Measurements from ENCODE around the gene PDCD7. TPM values are rescaled to one million over a fixed set of nuclear protein-coding genes. Genes with fewer than 3 reads are reported as not detected.
"Not testable (repeated sequence)": the region's sequence is repeated elsewhere in the genome, so short reads cannot be mapped to it uniquely, and the experiment has no call there.

PDCD7 gene
- total RNA-seq, 1 donor from 2014 or later, result 15.8 TPM

GRCh38 chr15:65081270-65081669 is 52.3 kb downstream of the PDCD7 start:
- DNase-seq (peak; percentile 52), ATAC-seq (peak; percentile 64)
- intact Hi-C loops (cut with micrococcal nuclease), result no loop called here

GRCh38 chr15:65079580-65079979 is 54.0 kb downstream of the PDCD7 start:
- intact Hi-C loops (cut with micrococcal nuclease), result no loop called here
- DNase-seq, result no peak

GRCh38 chr15:65077981-65078352 is 55.6 kb downstream of the PDCD7 start:
- ATAC-seq (peak; percentile 60), DNase-seq (peak; percentile 87)
- intact Hi-C loops (cut with micrococcal nuclease), result no loop called here

More at GRCh38 chr15:65079580-65079979, 54.0 kb downstream of the PDCD7 start:
- no peak for ATAC-seq

- DNase-seq, result no peak
- intact Hi-C loops (cut with micrococcal nuclease), result no loop called here
- no peak for ATAC-seq
These were observed 56.2 kb downstream of the PDCD7 start for GRCh38 chr15:65077291-65077980.

GRCh38 chr15:65076486-65077290 is 56.9 kb downstream of the PDCD7 start, which contains the start of gene KBTBD13:
KBTBD13 (plus strand) TSS chr15:65076746; CDS start chr15:65076816, 70 bp downstream.
- intact Hi-C loops (cut with micrococcal nuclease), result no loop called here
- DNase-seq (peak; percentile 67), ATAC-seq (peak; percentile 79)

- DNase-seq; ATAC-seq; intact Hi-C loops (cut with micrococcal nuclease): not testable (repeated sequence)
These were observed 57.8 kb downstream of the PDCD7 start for GRCh38 chr15:65075607-65076395.

GRCh38 chr15:65074946-65075345 is 58.7 kb downstream of the PDCD7 start:
- DNase-seq; intact Hi-C loops (cut with micrococcal nuclease); ATAC-seq: not testable (repeated sequence)

GRCh38 chr15:65072617-65073016 is 61.0 kb downstream of the PDCD7 start:
- intact Hi-C loops (cut with micrococcal nuclease), result no loop called here
- no peak for DNase-seq
- ATAC-seq, result no peak

- ATAC-seq, result peak; percentile 30
- intact Hi-C loops (cut with micrococcal nuclease), result no loop called here
- DNase-seq, result peak; percentile 58
These were observed 61.6 kb downstream of the PDCD7 start for GRCh38 chr15:65072027-65072426.

- peak; percentile 69 for ATAC-seq
- peak; percentile 82 for DNase-seq
- intact Hi-C loops (cut with micrococcal nuclease), result no loop called here
These were observed 62.2 kb downstream of the PDCD7 start for GRCh38 chr15:65071381-65071811.

GRCh38 chr15:65069779-65070546 is 63.6 kb downstream of the PDCD7 start:
- DNase-seq (peak; percentile 61), ATAC-seq (peak; percentile 41)
- intact Hi-C loops (cut with micrococcal nuclease), result no loop called here

- ATAC-seq (peak; percentile 59), DNase-seq (peak; percentile 61)
- intact Hi-C loops (cut with micrococcal nuclease), result no loop called here
These were observed 64.4 kb downstream of the PDCD7 start for GRCh38 chr15:65069179-65069578.

GRCh38 chr15:65068403-65068788 is 65.2 kb downstream of the PDCD7 start:
- DNase-seq (no peak), ATAC-seq (no peak)
- intact Hi-C loops (cut with micrococcal nuclease), result no loop called here

- intact Hi-C loops (cut with micrococcal nuclease), result no loop called here
- DNase-seq (peak; percentile 66), ATAC-seq (peak; percentile 8)
These were observed 65.8 kb downstream of the PDCD7 start, which contains the start of gene RASL12 for GRCh38 chr15:65067645-65068402. RASL12 (minus strand) TSS chr15:65067991; CDS start chr15:65067835, 156 bp downstream.

Data from left ventricle myocardium superior (tissue), 1 donor.